Activated naive CD4-positive, alpha-beta T cell treated with anti-CD3 and anti-CD28 coated beads for 36 hours (primary cell): ENCODE measurements around the gene TBC1D22A. TPM values are rescaled to one million over a fixed set of nuclear protein-coding genes. Genes with fewer than 3 reads are reported as not detected.
"Not testable (repeated sequence)": the region's sequence is repeated elsewhere in the genome, so short reads cannot be mapped to it uniquely, and the experiment has no call there.

Experiments
- CTCF ChIA-PET: fragments of 350-600 bp; sonication (Branson Sonifier 250); formaldehyde crosslinking; loops from one replicate; lab custom pipeline; 2021; ENCODE audit warnings: antibody characterized with exemption; lab: Charles Lee
- DNase-seq: peaks from one replicate; pipeline ENCODE4 v3.0.0-alpha.2; 2020
- H3K27ac Mint-ChIP-seq: one replicate; pipeline ENCODE4 v1.8.0; 2021; ENCODE audit warnings: mild to moderate bottlenecking, mixed read lengths
- H3K27me3 Mint-ChIP-seq: one replicate; pipeline ENCODE4 v1.8.0; 2021; ENCODE audit warnings: low read depth, mixed read lengths
- H3K36me3 Mint-ChIP-seq: one replicate; pipeline ENCODE4 v1.8.0; 2021; ENCODE audit warnings: low read depth, mixed read lengths
- H3K4me1 Mint-ChIP-seq: one replicate; pipeline ENCODE4 v1.8.0; 2021; ENCODE audit warnings: low read depth, mixed read lengths
- H3K4me3 Mint-ChIP-seq: one replicate; pipeline ENCODE4 v1.8.0; 2021; ENCODE audit warnings: mild to moderate bottlenecking, moderate library complexity, mixed read lengths
- H3K9me3 Mint-ChIP-seq: one replicate; pipeline ENCODE4 v1.8.0; 2021; ENCODE audit warnings: mixed read lengths
- intact Hi-C: fragments of 100-400 bp; cut with micrococcal nuclease; formaldehyde crosslinking; loops from one replicate; pipeline ENCODE4 v1.15.1; 2023
- total RNA-seq, 2 experiments: library from RNA; stranded (reverse); gene quantifications; one replicate each; pipeline ENCODE4 v1.2.3, GENCODE V29; 2021

The TBC1D22A gene
- total RNA-seq, 2 experiments from 2014 or later = 20.1 to 21.4 TPM

DNA sequence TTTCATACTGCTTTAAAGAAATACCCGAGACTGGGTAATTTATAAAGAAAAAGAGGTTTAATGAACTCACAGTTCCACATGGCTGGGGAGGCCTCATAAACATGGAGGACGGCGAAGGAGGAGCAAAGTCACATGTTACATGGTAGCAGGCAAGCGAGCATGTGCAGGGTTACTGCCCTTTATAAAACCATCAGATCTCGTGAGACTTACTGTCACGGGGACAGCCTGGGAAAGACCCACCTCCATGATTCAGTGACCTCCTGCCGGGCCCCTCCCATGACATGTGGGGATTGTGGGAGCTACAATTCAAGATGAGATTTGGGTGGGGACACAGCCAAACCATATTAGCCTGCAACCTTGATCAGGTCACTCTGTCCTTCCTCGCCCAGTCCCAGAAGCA, 378.5 kb downstream of the TBC1D22A start:
- intact Hi-C loops, H3K27me3 Mint-ChIP-seq, H3K9me3 Mint-ChIP-seq, H3K27ac Mint-ChIP-seq, H3K4me1 Mint-ChIP-seq, H3K36me3 Mint-ChIP-seq, CTCF ChIA-PET, H3K4me3 Mint-ChIP-seq, DNase-seq: not testable (repeated sequence)

GRCh38 chr22:47142427-47143046, 380.1 kb downstream of the TBC1D22A start:
- DNase-seq = no peak
- CTCF ChIA-PET = no interaction called here
- no peaks in the 10 kb centered on the region for H3K27me3 Mint-ChIP-seq
- H3K36me3 Mint-ChIP-seq = no peaks in the 10 kb centered on the region
- no peaks in the 10 kb centered on the region for H3K9me3 Mint-ChIP-seq
- H3K4me1 Mint-ChIP-seq = no peaks in the 10 kb centered on the region
- H3K4me3 Mint-ChIP-seq = no peak overlapping the region
- intact Hi-C loops = no loop called here
- no peak overlapping the region for H3K27ac Mint-ChIP-seq

- intact Hi-C loops = no loop called here
- Mint-ChIP-seq H3K4me1 (no peaks in the 10 kb centered on the region), H3K27me3 (no peaks in the 10 kb centered on the region), H3K36me3 (no peaks in the 10 kb centered on the region), H3K27ac (no peak overlapping the region), H3K4me3 (no peak overlapping the region), H3K9me3 (no peaks in the 10 kb centered on the region)
- no peak for DNase-seq
- CTCF ChIA-PET = no interaction called here
Measured at GRCh38 chr22:47143249-47143938, 380.9 kb downstream of the TBC1D22A start.

GRCh38 chr22:47144076-47144765, 381.8 kb downstream of the TBC1D22A start:
- Mint-ChIP-seq H3K27ac (no peak overlapping the region), H3K4me1 (no peaks in the 10 kb centered on the region), H3K36me3 (no peaks in the 10 kb centered on the region), H3K9me3 (no peaks in the 10 kb centered on the region), H3K27me3 (no peaks in the 10 kb centered on the region), H3K4me3 (no peak overlapping the region)
- intact Hi-C loops = no loop called here
- CTCF ChIA-PET = no interaction called here
- no peak for DNase-seq

DNA sequence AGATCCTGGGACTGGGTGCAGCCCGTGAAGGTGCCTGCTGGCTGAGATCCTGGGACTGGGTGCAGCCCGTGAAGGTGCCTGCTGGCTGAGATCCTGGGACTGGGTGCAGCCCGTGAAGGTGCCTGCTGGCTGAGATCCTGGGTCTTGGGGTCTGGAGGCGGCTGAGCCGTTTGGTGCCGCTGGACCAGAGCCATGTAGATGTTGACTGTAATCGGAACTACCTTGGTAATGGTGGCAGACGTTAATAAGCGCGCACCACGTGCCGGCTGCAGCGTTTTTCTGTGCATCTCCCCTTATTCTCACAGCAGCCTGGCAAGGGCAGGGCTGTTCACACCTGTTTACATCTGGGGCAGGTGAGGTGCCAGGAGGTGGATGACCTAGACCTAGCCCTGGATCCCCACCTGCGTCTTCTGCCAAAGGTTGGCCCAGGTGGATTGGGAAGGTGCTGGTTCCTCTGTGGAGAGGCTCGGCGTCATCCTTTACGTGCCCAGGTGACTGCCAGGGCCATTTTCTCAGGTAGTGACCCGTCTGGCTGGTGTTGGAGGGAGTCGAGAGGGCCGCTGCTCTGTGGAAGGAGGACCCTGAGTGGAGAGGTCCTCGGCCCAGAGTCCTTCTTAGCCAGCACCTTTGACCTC, 382.5 kb downstream of the TBC1D22A start:
- Mint-ChIP-seq H3K36me3 (no peaks in the 10 kb centered on the region), H3K4me3 (no peak overlapping the region), H3K9me3 (no peaks in the 10 kb centered on the region), H3K4me1 (no peaks in the 10 kb centered on the region), H3K27me3 (no peaks in the 10 kb centered on the region), H3K27ac (no peak overlapping the region)
- DNase-seq = no peak
- intact Hi-C loops = no loop called here
- CTCF ChIA-PET = no interaction called here

GRCh38 chr22:47145883-47146282, 383.4 kb downstream of the TBC1D22A start:
- no peaks in the 10 kb centered on the region for H3K9me3 Mint-ChIP-seq
- H3K27ac Mint-ChIP-seq = no peak overlapping the region
- CTCF ChIA-PET = no interaction called here
- intact Hi-C loops = no loop called here
- DNase-seq = no peak
- H3K4me3 Mint-ChIP-seq = no peak overlapping the region
- H3K4me1 Mint-ChIP-seq = no peaks in the 10 kb centered on the region
- no peaks in the 10 kb centered on the region for H3K36me3 Mint-ChIP-seq
- no peaks in the 10 kb centered on the region for H3K27me3 Mint-ChIP-seq

- Mint-ChIP-seq H3K4me3 (no peak overlapping the region), H3K9me3 (no peaks in the 10 kb centered on the region), H3K27ac (no peak overlapping the region), H3K36me3 (no peaks in the 10 kb centered on the region), H3K4me1 (no peaks in the 10 kb centered on the region), H3K27me3 (no peaks in the 10 kb centered on the region)
- intact Hi-C loops = no loop called here
- CTCF ChIA-PET = no interaction called here
- DNase-seq = no peak
Measured at GRCh38 chr22:47146391-47146790, 383.9 kb downstream of the TBC1D22A start.

- no peaks in the 10 kb centered on the region for H3K9me3 Mint-ChIP-seq
Measured at GRCh38 chr22:47146941-47147340, 384.5 kb downstream of the TBC1D22A start.

GRCh38 chr22:47147572-47147971, 385.1 kb downstream of the TBC1D22A start:
- intact Hi-C loops = no loop called here
- H3K27ac Mint-ChIP-seq = no peak overlapping the region
- DNase-seq = no peak
- peaks cover 2% of the 10 kb centered on the region for H3K36me3 Mint-ChIP-seq
- H3K9me3 Mint-ChIP-seq = no peaks in the 10 kb centered on the region
- no peaks in the 10 kb centered on the region for H3K4me1 Mint-ChIP-seq
- CTCF ChIA-PET = no interaction called here
- H3K27me3 Mint-ChIP-seq = no peaks in the 10 kb centered on the region
- no peak overlapping the region for H3K4me3 Mint-ChIP-seq

More at GRCh38 chr22:47146941-47147340, 384.5 kb downstream of the TBC1D22A start:
- no peaks in the 10 kb centered on the region for H3K27me3 Mint-ChIP-seq
- DNase-seq = no peak
- intact Hi-C loops = no loop called here
- CTCF ChIA-PET = no interaction called here
- H3K27ac Mint-ChIP-seq = no peak overlapping the region
- no peaks in the 10 kb centered on the region for H3K36me3 Mint-ChIP-seq
- no peak overlapping the region for H3K4me3 Mint-ChIP-seq
- no peaks in the 10 kb centered on the region for H3K4me1 Mint-ChIP-seq

GRCh38 chr22:47148510-47148909, 386.1 kb downstream of the TBC1D22A start:
- peaks cover 4% of the 10 kb centered on the region for H3K36me3 Mint-ChIP-seq
- no peak overlapping the region for H3K4me3 Mint-ChIP-seq
- no peaks in the 10 kb centered on the region for H3K4me1 Mint-ChIP-seq
- CTCF ChIA-PET = no interaction called here
- no peaks in the 10 kb centered on the region for H3K9me3 Mint-ChIP-seq
- no peak overlapping the region for H3K27ac Mint-ChIP-seq
- intact Hi-C loops = no loop called here
- DNase-seq = no peak
- no peaks in the 10 kb centered on the region for H3K27me3 Mint-ChIP-seq

DNA sequence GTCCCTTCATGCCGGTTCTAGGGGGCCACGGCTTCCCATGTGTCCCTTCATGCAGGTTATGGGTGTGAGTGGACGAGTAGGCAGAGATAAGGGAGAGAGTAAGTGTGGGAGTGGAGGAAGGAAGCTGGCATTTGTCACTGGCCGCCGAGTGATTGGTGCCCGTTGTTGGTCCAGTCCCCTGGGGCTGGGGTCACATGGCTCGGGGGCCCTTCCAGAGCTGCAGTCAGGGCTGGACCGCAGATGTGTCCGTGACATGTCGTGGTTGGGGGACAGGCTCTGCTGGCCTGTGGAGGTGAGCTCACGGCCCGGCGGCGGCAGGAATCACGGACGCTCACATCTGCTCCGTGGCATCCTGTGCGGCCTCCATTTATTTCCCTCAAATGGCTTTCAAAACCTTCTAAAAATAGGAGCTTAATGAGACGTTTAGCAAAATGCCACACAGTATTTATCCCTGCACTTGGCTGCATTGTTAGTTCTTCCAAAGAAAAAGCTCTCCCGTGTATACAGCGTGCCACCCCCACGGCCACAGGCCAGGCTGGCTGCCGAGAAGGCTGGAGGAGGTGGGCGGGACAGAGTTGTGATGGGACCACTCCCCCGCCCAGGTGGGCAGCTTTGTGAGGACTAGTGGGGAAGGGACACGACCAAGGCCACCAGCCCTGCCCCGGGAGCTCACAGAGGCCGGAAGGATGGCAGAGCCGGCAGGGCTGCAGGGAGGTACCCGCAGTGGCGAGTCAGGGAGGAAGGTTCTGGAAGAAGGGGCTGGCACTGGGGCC, 386.7 kb downstream of the TBC1D22A start:
- H3K9me3 Mint-ChIP-seq = no peaks in the 10 kb centered on the region
- no peak for DNase-seq

DNA sequence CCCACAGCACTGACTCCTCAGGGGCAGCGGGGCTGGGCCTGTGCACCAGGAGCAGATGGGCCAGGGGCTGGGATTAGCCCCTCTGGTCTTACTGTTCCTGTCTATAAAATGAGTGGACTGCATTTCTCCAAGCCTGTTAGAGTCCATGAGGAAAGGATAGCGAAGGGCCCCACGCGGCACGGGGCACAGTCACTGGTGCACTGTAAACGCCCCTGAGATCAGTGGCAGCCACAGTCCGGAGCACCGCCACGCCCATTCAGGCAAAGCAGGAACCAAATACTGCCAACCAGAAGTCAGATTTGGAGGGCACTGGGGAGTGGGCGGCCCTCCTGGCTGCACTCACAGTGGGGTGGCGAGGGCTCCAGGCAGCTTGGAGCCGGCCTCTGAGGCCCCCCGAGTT, 387.5 kb downstream of the TBC1D22A start:
- peaks cover 4% of the 10 kb centered on the region for H3K36me3 Mint-ChIP-seq
- no peaks in the 10 kb centered on the region for H3K4me1 Mint-ChIP-seq
- CTCF ChIA-PET = no interaction called here
- no peak for DNase-seq
- H3K27me3 Mint-ChIP-seq = no peaks in the 10 kb centered on the region
- no peaks in the 10 kb centered on the region for H3K9me3 Mint-ChIP-seq
- intact Hi-C loops = no loop called here
- H3K27ac Mint-ChIP-seq = no peak overlapping the region
- H3K4me3 Mint-ChIP-seq = no peak overlapping the region

More for the DNA sequence above, 386.7 kb downstream of the TBC1D22A start:
- intact Hi-C loops = no loop called here
- CTCF ChIA-PET = interaction anchor here (0.6 kb wide), 1 partner anchor 536 kb away, joined by 3 read pairs; no protein-coding TSS in a partner anchor
- Mint-ChIP-seq H3K27me3 (no peaks in the 10 kb centered on the region), H3K4me3 (no peak overlapping the region), H3K4me1 (no peaks in the 10 kb centered on the region), H3K27ac (no peak overlapping the region), H3K36me3 (peaks cover 4% of the 10 kb centered on the region)
